Stimulated activated CD8-positive, alpha-beta memory T cell treated with anti-CD3 and anti-CD28 coated beads, Interleukin-15, amount 100 ng/mL, for 4 hours (primary cell): Measurements from ENCODE around the gene OTUD3.
"Not testable (repeated sequence)": the region's sequence is repeated elsewhere in the genome, so short reads cannot be mapped to it uniquely, and the experiment has no call there.

Source experiments
- DNase-seq, 2 donors: peaks; one replicate each; pipeline ENCODE4 v3.0.0-alpha.2; 2020; ENCODE audit warnings: low read depth in 2 of 2

Gene OTUD3

DNA sequence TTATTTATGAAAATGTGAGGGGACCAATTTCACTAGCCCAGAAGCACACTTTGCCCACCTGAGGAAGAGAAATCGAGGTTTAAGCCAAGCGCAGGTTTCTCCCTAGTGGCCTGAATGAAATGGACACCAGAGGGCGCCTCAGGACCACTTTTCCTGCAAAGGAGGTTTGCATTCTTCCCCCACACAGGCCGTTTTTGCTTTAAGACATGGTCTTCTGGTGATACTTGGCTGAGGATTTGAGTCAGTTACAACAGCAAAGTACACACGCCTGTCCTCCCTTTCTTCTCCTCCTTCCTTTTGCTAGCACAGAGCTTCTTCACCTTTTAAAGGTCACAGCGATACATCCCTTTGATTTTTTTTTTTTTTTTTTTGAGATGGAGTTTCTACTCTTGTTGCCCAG, 35.9 kb downstream of the OTUD3 start:
- peak; percentile 34 to 53 for DNase-seq

DNA sequence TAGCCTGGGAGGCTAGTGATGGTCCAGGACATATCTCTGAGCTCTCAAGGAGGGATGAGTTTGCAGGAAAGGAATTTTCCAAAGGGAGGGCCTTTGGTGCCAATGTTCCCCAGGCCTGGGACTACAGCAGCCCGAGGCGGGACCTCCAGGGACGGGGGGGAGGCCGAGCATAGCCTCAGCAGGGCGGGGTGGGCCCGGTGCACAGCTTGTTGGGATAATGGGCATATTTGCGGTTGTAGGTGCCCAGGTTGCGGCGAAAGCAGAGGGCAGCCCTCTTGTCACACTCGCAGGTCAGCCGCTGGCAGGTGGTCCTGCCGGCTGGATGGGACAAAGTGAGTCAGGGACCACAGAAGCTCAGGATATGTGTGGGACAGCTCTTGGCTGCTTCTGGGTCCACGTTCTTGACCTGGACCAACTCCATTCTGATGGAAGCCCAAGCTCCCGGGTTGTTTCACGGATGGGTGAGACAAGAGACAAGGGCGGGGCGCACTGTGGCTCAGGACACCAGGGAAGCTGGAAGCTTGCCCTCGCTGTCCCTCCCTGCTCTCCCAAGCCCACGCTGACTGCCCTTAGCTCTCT, 38.0 kb downstream of the OTUD3 start:
- DNase-seq: no peak

DNA sequence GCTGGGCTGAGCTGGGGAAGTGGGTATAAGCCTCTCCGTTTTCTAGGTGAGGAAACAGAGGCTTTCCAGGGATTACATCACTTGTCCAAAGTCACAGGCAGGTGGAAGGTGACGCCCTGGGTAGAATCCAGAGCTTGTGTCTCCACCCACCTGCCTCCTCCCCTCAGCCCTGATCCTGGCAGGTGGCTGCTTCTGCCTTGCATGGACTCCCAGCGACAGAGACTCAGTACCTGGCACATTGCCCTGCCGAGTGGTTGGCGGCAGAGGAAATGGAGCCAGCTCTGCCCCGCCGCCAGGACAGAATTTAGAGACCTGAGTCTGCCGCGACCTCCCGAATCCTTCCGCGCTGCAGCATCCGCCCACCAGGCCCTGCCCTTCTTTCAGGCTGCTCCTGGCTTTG, 39.1 kb downstream of the OTUD3 start:
- no peak for DNase-seq

DNA sequence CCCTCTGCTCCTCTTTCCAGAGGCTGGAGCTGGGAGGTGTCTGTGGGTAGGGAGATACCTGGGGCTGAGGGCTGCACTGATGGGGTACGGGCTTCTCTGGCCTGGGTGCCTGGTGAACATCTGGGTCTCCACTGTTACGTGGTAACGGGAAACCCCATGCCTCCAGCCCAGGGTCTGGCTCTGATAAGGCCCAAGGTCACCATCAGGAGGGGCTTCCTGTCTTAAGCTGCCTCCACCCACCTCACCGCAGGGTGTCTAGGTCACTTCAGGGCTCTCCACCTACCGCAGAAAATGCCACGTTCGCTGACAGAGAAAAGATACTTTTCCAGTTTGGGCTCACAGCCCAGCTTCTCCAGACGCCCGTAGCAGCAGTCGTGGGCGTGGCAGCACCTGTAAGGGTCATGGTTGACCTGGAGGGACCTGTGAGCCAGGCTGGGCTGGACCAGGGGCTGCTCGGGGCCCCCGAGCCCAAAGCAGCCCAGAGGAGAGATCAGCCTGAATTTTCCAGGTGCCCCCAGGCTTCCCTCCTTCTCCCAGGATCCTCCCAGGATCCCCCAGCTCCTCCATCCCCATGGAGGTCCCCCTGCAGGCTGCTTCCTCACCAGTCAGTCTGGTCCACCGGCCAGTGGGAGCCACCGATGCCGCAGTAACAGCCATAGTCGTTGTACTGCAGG, 40.0 kb downstream of the OTUD3 start:
- no peak for DNase-seq

DNA sequence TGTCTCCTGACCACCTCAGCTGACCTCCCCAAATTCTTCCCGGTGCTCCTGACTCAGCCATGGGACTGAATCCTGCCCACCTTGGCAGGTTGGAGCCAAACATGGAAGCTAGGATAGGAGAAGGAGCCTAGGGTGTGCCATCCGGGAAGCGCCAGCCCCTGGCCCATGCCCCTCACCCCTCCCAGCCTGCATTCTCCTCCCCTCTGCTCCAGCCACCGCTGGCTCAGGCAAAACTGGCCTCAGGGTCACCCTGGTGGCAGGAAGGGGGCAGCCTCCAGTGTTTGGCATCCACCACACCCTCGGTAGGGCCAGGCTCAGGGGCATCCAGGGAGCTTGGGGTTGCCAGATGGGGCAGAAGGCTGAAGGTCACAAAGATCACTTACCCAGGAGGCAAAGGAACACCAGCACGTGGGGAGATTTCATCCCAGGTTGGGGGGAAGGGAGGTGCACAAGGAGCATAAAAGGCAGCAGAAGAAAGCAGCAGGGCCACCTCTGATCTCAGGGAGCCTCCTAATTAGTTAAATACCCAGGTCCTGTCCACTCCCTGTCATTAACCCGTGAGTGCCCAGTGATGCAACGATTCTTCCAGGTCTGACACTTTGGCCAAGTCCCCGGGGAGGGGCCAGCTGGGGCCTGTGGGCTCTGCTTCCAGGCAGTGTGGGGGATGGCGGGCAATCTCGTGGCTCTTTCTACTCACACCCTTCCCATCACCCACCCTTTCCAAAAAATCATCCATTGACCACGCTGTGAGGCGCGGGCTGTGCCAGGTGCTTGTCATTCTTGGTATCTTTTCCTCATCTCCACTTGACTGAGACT, 41.1 kb downstream of the OTUD3 start, which contains the start of gene PLA2G2E:
TSS of gene PLA2G2E (minus strand) at position 481 of the 816 bp plus-strand sequence. CDS start at position 423, 58 bp downstream.
- no peak for DNase-seq

DNA sequence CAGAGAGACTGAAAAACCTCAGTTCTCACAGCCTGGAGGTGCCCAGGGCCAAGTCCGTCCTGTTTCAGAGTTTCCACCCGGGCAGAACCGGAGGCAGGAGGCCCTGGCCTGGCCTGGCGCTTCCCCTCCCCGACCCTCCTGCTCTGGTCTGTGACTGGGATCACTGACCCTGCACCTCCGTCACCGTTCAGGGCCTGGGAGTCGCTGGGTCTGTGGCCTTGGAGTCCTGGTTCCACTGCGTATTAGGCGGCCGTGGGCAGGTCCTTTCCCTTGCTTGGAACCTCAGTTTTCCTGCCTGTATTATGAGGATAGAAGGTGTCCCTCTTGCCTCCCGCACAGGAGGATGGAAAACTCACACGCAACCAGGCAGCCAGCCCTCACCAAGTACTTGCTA, 41.8 kb downstream of the OTUD3 start:
- DNase-seq: no peak

DNA sequence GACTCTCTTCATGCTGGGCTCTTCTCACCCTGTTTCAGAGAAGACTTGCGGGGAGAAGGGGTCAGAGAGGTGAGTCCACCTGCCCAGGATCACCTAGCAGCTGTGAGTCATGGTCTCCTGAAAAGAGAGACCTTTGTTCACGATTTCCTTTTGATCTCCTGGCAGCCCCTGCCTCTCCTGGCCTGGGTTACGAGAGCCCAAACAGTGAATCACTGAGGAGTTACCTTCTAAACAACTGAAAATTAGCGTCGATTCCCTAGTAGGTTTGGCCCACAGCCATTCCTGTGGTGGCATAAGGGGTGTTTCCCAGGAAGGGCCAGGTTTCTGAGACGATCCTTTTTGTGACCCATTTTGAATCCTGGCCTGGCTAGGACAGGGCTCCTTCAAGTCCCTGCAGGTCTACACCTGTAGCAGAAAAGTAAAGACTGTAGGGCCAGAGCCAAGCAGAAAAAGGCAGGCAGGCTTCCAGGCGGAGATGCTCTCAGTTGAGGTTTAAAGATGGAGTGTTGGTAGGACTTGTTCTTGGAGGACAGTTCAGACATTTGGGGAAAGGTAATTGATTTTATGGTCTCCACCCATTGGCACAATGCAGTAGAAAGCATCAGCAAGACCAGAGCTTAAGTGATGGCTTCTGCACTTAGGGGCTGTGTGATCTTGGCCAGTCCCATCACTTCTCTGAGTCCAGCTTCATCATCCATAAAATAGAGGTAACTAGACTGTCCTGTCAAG, 43.3 kb downstream of the OTUD3 start:
- DNase-seq: no peak

DNA sequence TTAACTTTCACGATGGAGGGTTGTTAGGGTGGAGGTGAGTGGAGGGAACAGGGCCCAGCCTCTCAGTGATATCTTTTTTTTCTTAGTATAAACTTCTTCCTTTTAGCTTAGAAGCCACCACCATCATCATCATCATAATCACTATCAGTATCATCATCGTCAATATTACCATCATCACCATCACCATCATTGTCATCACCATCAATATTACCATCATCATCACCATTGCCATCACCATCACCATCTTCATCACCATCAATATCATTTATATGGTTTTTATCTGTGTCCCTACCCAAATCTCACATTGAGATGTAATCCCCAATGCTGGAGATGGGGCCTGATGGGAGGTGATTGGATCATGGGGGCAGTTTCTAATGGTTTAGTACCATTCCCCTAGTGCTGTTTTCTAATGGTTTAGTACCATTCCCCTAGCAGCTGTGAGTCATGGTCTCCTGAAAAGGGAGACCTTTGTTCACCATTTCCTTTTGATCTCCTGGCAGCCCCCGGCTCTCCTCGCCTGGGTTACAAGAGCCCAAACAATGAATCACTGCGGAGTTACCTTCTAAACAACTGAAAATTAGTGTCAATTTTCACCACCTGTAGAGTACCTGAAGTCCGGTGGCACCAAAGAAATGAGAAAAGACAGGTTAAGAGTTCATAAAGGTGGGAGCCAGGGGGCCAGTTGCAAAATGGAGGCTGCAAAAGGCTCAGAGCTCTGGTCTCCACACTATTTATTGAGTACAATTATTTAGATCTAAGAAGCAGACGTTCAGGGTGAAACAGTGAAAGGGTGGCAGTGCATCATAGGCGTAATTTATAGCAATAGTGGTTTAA, 44.3 kb downstream of the OTUD3 start:
- no peak for DNase-seq

DNA sequence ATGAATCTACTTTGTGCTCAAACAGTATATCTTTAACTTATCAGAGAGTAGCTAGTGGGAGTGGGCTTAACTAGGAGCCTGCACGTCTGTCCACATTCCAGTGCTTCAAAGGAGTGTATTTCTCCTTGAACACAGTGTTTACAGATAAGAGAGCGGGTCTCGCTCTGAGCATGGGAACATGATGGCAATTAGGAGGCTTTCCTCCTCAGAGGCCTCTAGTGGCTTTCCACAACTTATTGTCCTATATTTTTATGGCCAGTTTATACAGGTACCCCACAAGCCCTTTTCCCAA, 44.9 kb downstream of the OTUD3 start:
- not testable (repeated sequence) for DNase-seq

DNA sequence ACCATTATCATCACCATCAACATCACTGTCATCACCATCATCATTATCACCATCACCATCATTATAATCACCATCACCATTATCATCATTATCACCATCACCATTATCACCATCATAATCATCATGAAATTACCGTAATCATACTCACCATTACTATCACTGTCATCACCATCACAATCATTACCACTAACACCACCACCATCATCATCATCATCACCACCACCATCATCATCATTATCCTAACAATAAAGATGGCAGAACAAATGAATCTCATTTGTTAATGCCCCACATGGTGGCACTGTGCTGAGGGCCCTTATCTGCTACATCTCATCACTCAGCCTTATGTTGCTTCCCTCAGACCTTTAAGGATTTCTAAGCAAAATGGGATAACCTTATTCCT, 50.7 kb downstream of the OTUD3 start:
- no peak for DNase-seq

DNA sequence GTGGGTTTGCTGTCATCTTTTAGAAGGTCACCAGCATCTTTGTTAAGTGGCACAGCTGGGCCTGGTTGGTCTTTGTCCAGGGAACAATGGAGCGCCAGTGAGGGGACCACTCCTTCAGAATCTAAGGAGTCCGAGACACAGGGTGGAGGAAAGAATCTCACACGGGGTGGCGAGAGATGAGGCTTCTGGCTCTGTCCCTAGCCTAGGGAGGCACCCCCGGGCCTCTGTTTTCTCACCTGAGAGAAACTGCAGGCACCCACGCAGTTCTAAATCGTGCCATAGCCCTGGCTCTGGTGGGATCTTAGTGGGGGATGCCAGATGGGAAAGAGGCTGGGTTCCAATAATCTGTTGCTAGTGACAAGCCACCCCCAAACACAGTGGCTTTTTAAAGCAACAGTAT, 52.1 kb downstream of the OTUD3 start:
- no peak for DNase-seq

DNA sequence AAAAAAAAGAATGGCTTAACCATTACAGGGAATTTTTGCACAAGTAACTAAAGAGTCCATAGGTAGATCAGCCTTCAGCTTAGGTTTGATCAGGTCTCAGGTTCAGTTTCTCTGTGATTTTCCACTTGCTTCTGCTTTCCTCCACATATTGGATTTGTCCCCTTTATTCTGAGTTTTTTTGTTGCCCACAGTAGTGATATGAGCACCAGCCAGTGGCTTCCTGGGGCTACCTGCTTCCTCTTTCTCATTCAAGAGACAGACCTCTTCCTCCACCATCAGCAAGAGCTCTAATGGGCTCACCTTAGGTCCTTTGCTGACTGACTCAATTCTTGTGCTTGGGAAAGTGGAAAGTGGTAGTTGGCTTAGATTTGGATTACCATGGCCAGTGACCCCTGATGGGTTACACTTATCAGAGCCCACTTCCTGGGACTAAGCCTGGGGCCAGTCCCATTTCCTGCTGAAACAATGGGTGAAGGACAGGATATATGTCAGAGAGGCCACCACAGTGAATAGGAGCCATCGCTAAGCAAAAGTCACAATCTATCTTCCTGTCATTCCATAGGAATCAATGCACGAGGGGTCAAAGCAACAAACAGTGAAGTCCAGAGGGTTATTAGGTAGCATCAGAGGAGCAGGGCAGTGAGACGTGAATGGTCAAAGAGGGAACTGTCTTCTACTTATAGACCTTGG, 54.0 kb downstream of the OTUD3 start:
- DNase-seq: no peak

DNA sequence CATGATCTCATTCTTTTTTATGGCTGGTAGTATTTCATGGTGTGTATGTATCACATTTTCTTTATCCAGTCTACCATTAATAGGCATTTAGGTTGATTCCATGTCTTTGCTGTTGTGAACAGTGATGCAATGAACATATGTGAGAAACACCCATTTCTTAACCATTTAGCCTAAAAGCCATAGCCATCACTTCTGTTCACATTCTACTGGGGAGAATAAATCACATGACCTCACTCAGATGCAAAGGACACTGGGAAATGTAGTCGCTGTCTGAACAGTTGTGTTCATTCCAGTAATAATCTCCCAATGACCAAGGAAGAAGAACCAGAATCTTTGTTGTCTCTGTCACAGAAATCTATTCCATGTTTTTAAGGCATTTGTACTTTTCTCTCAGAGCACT, 56.3 kb downstream of the OTUD3 start:
- DNase-seq: no peak

DNA sequence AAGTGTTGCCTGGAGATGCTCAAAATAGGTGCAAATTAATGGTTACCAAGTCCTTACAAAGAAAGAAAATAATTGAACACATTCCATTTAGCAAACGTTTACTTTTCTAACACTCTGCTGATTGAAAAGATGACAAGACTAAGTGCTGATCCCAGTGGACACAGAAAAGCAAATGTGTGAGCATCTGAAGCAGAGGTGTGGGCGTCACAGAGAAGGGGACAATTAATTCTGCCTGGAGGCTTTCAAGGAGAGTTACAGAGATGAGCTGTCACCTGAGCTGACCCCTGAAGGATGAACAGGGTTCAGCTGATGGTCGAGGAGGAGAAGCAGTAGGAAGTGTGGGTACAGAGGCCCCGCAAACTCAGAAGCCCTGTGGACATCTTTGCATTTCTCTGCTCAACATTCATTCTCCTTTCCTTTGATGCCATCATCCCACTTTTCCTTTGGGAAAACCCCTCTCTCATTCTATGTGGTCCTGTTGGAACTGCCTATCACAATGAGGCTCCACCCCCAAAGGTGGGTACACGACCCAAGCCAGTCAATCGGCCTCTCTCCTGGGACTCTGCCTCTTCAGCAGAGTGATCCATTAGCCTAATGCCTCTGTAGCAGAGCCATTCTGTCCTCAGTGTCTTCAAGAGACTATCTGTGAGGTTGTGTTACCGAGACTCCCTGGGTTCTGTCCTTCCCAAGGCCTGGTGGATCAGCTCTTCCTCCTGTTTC, 58.5 kb downstream of the OTUD3 start:
- DNase-seq: no peak

DNA sequence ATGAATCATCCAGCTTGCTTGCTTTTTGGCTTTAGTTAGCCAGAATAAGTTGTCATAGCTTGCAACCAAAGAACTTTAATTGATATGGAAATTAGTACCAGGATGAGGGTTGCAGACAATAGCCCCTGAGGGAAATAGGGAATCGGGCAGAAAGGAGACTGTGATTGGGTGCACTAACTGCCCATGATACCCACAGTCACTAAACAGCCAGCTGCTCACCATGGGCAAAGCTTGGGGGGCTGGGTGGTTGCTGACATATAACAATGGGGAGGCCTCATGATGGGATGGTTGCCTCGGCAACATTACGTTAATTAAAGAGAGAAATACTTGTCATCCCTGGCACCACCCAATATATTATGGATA, 59.0 kb downstream of the OTUD3 start:
- no peak for DNase-seq

DNA sequence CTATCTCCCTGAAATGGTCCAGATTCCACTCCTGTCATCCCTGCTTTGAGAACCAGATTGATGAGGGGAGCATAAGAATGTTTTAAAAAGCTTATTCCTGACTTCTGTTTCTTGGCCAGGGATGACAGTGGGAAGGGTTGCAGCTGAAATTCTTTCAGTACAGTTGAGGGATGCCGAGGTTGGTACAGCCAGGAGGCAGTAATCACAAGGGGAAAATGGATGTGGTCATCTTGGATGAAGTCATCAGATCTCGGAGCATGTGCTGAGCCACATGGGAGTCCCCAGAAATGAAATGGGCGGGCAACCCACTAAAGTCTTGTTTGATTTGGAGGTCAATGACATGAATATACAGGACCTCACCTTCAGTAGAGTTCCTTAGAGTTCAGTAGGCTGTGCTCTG, 59.9 kb downstream of the OTUD3 start:
- no peak for DNase-seq

DNA sequence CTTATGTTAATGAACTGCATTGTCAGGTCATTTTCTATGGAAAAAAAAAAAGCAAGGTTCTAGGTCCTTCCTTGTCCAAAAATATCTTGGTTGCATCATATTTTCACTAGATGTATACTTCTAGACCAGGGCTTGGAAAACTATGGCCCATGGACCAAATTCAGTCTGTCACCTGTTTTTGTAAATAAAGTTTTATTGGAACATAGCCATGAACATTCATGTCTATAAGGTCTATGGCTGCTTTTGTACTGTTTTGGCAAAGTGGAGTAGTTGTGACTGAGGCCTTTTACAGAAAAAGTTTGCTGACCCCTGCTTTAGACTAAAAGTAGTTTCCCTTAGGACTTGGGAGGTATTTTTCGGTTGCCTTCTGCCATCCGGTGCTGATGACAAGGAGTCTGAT, 60.5 kb downstream of the OTUD3 start:
- no peak for DNase-seq

DNA sequence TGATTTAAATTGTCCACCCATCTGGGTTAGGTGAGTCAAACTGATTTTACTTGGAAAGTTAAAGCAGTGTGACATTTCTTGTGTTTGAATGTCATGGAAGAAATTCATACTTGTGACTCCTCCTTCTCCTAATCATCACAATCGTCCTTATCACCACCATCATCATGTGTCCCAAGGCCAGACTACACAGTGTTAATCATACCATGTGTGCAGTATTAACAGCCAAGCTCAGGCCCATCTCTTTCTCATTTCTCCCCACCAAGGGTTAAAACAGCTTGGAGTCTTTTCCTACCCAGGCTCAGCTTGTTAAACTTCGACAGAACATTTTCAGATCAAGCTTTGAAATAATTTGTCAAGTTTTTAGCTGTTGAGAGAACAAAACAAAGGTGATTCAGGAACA, 63.7 kb downstream of the OTUD3 start:
- no peak for DNase-seq

DNA sequence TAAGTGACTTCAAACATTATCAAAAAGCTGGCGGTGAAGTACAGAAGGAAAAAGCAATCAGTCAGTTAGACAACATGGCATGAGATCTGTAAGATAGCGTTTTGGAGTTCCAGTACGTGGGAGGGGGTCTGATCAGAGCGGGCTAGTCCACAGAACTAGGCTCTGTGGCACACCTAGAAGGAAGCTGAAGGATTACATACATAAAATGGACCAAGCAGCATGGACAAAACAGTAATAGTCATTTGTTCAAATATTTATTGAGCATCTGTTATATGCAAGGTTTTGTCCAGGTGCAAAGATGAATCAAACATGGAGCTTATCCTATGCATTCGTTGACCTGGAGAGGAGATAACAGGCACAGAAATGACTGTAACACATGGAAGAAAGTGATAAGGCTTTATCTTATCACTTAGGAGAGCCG, 64.1 kb downstream of the OTUD3 start:
- no peak for DNase-seq

DNA sequence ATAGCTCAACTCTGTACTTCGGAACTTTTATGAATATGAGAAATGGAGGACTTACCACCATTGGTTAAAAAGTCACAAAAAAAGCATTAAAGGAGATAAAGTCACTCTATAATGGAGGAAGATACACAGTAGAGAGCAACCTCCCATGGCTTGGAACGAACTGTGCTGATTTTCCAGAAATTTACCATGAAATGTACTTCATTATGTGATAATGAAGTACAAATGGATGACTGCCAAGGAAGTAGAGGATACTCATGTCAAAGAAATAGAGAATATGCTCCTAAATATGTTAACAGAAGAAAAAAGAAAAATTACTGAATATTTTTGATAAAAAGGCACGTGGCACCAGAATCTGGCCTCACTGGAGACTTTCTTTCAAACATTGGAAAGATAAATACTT, 64.8 kb downstream of the OTUD3 start:
- DNase-seq: no peak
